ENCODE data around the gene CRABP1. TPM values are rescaled to one million over a fixed set of nuclear protein-coding genes. Genes with fewer than 3 reads are reported as not detected.

Gene CRABP1
- polyA plus RNA-seq, 1 donor from 2014 or later: 7.0 TPM

GRCh38 chr15:78291698-78292097, 48.5 kb upstream of the CRABP1 start:
- no peaks in the 10 kb centered on the region for H3K9me2 ChIP-seq (ENCODE audit: insufficient read depth, low read length)
- H3F3A ChIP-seq (ENCODE audit: insufficient read depth, low read length, poor library complexity, severe bottlenecking): no peaks in the 10 kb centered on the region
- H3K27ac ChIP-seq (ENCODE audit: low read length): no peak overlapping the region
- H3K36me3 ChIP-seq (ENCODE audit: insufficient read depth, low read length): no peaks in the 10 kb centered on the region
- TF ChIP-seq TAF1 (IDR thresholded peaks at IDR 0.05; ENCODE audit: low read depth): no peak
- H2AFZ ChIP-seq (ENCODE audit: low read depth, low read length): no peak overlapping the region
- H3K9ac ChIP-seq (ENCODE audit: low read length): no peak overlapping the region
- no peaks in the 10 kb centered on the region for H3K27me3 ChIP-seq (ENCODE audit: insufficient read depth, low read depth, low read length)
- H3K9me3 ChIP-seq (ENCODE audit: low read length): no peaks in the 10 kb centered on the region
- H3K79me2 ChIP-seq (replicated peaks; ENCODE audit: insufficient read depth, low read length): no peaks in the 10 kb centered on the region
- no peaks in the 10 kb centered on the region for H4K20me1 ChIP-seq (ENCODE audit: insufficient read depth)
- H3K4me3 ChIP-seq (ENCODE audit: low read length): no peak overlapping the region
- no peak overlapping the region for H3K4me2 ChIP-seq (ENCODE audit: low read length)

GRCh38 chr15:78292219-78292618, 47.9 kb upstream of the CRABP1 start:
- Histone ChIP-seq H3K36me3 (ENCODE audit: insufficient read depth, low read length) (no peaks in the 10 kb centered on the region), H2AFZ (ENCODE audit: low read depth, low read length) (no peak overlapping the region), H3K9me2 (ENCODE audit: insufficient read depth, low read length) (no peaks in the 10 kb centered on the region), H3F3A (ENCODE audit: insufficient read depth, low read length, poor library complexity, severe bottlenecking) (no peaks in the 10 kb centered on the region), H3K9me3 (ENCODE audit: low read length) (no peaks in the 10 kb centered on the region), H4K20me1 (ENCODE audit: insufficient read depth) (no peaks in the 10 kb centered on the region), H3K27ac (ENCODE audit: low read length) (no peak overlapping the region), H3K79me2 (replicated peaks; ENCODE audit: insufficient read depth, low read length) (no peaks in the 10 kb centered on the region), H3K4me3 (ENCODE audit: low read length) (no peak overlapping the region), H3K4me2 (ENCODE audit: low read length) (no peak overlapping the region), H3K27me3 (ENCODE audit: insufficient read depth, low read depth, low read length) (no peaks in the 10 kb centered on the region), H3K9ac (ENCODE audit: low read length) (no peak overlapping the region)
- TF ChIP-seq EZH2 (IDR thresholded peaks at IDR 0.05; ENCODE audit: borderline replicate concordance, insufficient read depth, low read length, poor library complexity, severe bottlenecking) (no peak), REST (IDR thresholded peaks at IDR 0.05; ENCODE audit: borderline replicate concordance) (no peak), TAF1 (IDR thresholded peaks at IDR 0.05; ENCODE audit: low read depth) (no peak), SMC3 (conservative IDR thresholded peaks at IDR 0.05; ENCODE audit: poor library complexity) (no peak), MXI1 (conservative IDR thresholded peaks at IDR 0.05; ENCODE audit: poor library complexity, severe bottlenecking) (no peak), EP300 (conservative IDR thresholded peaks at IDR 0.05; ENCODE audit: poor library complexity, severe bottlenecking) (no peak), RAD21 (conservative IDR thresholded peaks at IDR 0.05) (no peak), POLR2AphosphoS5 (IDR thresholded peaks at IDR 0.05) (no peak), CTCF (IDR thresholded peaks at IDR 0.05; ENCODE audit: poor library complexity, severe bottlenecking) (no peak)

Measured in neural cell (in vitro differentiated cells).